Mucosa of stomach (tissue), 1 donor: ENCODE measurements around the gene FGF14.
"Not testable (repeated sequence)": the region's sequence is repeated elsewhere in the genome, so short reads cannot be mapped to it uniquely, and the experiment has no call there.

Experiments used
- H3K27me3 ChIP-seq: one replicate; pipeline ENCODE4 v1.7.0; 2013; ENCODE audit warnings: mild to moderate bottlenecking, low read length; ENCODE audit not compliant: control insufficient read depth, insufficient read depth
- H3K36me3 ChIP-seq: one replicate; pipeline ENCODE4 v1.7.0; 2013; ENCODE audit warnings: low read length; ENCODE audit not compliant: control insufficient read depth, insufficient read depth
- H3K4me1 ChIP-seq: one replicate; pipeline ENCODE4 v1.7.0; 2013; ENCODE audit warnings: mild to moderate bottlenecking, low read length; ENCODE audit not compliant: control insufficient read depth, insufficient read depth
- H3K4me3 ChIP-seq: one replicate; pipeline ENCODE4 v1.7.0; 2013; ENCODE audit warnings: low read length
- H3K9ac ChIP-seq: one replicate; pipeline ENCODE4 v1.7.0; 2013; ENCODE audit warnings: mild to moderate bottlenecking, low read length, moderate library complexity
- H3K9me3 ChIP-seq: one replicate; pipeline ENCODE4 v1.7.0; 2013; ENCODE audit warnings: mild to moderate bottlenecking, low read length, moderate library complexity; ENCODE audit not compliant: control insufficient read depth
- donor health status: Pancreatic carcinoma.

Gene FGF14

DNA sequence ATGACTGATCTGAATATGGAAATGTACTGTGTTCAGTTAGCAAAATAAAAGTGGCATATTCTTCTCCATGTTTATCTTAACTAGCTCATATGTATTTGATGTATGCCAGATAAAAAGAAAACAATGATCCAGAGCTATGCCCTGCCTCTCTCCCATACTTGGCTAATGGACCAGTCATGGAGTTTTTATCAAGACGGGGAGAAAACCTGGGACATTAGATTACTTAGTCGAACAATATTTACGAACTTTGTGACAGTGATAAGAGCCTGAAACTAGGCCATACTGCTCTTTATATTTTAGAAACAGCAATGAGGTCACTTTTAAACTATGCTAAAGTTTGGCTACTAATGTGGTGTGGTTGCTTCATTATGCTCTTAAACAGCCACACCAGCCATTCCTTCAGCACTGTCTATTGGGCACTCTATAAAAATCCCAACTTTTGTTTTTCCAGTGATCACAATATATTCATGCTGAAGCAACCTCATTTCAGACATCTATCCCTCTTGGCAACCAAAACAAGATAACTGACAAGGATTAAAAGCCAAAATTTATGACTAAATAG, 265.0 kb downstream of the FGF14 start:
- Histone ChIP-seq H3K4me1 (no peaks in the 10 kb centered on the region), H3K9me3 (no peaks in the 10 kb centered on the region), H3K9ac (no peak overlapping the region), H3K36me3 (no peaks in the 10 kb centered on the region), H3K27me3 (no peaks in the 10 kb centered on the region), H3K4me3 (no peak overlapping the region)

DNA sequence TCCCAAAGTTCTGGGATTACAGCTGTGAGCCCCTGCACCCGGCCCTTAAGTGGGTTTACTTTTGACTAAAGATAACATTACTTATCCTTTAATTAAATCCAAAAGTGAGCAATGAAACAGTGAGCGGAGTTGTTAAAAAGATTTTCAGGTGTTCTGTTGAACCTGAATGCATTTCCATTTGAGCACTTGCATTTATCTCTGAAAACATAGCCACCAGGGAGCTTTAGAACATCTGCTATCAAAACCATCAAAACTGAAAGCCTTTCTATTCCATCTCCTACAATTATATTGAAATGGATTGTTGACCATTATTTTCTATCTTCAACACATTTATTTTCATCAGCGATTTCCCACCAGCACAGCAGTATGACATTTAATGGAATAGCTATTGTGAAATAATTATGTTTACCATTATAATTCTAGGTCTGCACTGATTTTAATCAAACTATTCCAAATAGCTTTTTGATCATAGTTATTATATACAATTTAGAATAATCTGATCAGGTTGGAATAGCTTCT, 269.0 kb downstream of the FGF14 start:
- Histone ChIP-seq H3K27me3 (no peaks in the 10 kb centered on the region), H3K4me1 (no peaks in the 10 kb centered on the region), H3K4me3 (no peak overlapping the region), H3K9ac (no peak overlapping the region), H3K36me3 (no peaks in the 10 kb centered on the region), H3K9me3 (no peaks in the 10 kb centered on the region)

DNA sequence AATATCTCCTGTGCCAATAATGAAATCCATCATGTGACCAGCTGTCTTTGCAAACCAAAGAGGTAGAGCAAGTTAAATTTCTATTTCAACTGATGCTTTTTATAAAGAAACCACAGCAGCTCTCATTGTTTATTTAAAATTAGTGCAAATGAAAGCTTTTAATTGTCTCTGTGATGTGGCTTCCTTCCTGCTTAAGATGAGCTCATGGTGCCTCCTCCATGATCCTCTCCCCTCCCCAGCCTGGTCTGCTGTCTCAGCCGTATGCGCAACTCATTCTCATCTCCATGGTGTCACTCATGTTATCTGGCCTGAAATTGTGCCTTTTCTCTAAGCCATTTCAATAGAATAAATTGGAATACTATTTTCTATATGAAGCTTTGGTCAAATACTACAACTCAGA, 270.6 kb downstream of the FGF14 start:
- Histone ChIP-seq H3K27me3 (no peaks in the 10 kb centered on the region), H3K4me3 (no peak overlapping the region), H3K9ac (no peak overlapping the region), H3K9me3 (no peaks in the 10 kb centered on the region), H3K4me1 (no peaks in the 10 kb centered on the region), H3K36me3 (no peaks in the 10 kb centered on the region)

DNA sequence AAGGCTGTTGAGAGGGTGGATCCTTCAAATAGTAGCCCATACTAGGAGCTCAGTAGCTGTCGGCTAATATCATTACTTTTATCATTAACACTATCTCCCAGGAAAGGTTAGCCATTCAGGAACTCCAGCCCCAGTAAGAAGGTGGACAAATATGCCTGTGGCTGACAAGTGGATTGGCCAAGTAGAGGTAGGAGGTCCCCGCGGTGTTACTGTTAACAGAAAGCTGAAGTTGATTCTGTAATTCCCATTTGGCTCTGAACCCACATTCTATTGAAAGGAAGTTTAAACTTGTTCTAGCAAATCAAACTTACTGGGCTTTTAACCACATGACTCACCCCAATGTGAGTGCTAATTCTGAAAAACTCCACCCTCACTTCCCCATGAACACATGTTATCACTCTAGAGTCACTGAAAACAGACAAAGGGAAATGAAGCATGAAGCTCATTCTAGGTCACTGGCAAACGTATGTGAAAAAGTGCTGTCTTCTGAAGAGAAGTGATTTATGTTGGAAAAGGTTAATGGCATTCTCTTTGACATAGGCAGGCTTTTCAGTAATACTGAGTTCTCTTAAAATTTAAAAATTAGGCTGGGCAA, 273.5 kb downstream of the FGF14 start:
- H3K9ac ChIP-seq = no peak overlapping the region
- no peak overlapping the region for H3K4me3 ChIP-seq
- no peaks in the 10 kb centered on the region for H3K36me3 ChIP-seq
- H3K4me1 ChIP-seq = no peaks in the 10 kb centered on the region
- H3K9me3 ChIP-seq = no peaks in the 10 kb centered on the region
- no peaks in the 10 kb centered on the region for H3K27me3 ChIP-seq

DNA sequence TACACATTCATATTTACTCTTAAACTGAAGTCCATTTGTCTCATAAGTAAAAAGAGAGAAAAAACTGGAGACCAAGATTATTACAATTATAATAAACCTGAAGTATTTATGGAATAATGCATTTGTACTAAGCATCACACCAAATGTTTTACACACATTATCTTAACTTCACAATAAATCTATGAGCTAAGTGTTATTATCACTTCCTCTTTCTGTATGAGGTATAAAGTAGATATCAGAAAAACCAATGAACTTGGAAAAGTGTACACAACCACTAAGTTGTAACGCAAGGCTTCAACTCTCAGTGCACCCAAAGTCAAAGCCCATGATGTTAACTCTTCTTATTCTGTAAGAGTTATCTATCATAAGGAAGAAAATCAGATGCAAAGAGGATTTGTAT, 274.7 kb downstream of the FGF14 start:
- no peaks in the 10 kb centered on the region for H3K36me3 ChIP-seq
- no peak overlapping the region for H3K9ac ChIP-seq
- no peaks in the 10 kb centered on the region for H3K27me3 ChIP-seq

DNA sequence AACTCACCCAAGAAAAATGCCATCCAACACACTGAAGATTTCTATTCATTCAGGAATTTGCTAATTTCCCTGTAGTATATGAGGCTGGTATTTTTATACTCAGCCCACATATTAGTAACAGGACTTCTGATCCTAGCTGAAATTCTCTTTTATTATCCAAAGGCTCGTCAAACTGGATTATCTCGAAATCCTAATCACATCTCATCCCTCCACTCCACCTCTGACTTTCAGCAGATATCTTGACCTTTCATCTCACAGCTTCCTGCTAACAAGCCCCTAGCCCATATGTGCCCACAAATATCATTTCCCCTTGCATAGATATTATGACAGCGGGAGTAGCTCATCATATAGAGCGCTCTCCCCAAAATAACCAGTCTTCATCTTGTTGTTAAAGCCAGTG, 279.7 kb downstream of the FGF14 start:
- Histone ChIP-seq H3K4me3 (no peak overlapping the region), H3K4me1 (no peaks in the 10 kb centered on the region), H3K36me3 (no peaks in the 10 kb centered on the region), H3K9ac (no peak overlapping the region), H3K27me3 (no peaks in the 10 kb centered on the region), H3K9me3 (no peaks in the 10 kb centered on the region)

More for the DNA sequence above, 274.7 kb downstream of the FGF14 start:
- Histone ChIP-seq H3K4me1 (no peaks in the 10 kb centered on the region), H3K4me3 (no peak overlapping the region), H3K9me3 (no peaks in the 10 kb centered on the region)

DNA sequence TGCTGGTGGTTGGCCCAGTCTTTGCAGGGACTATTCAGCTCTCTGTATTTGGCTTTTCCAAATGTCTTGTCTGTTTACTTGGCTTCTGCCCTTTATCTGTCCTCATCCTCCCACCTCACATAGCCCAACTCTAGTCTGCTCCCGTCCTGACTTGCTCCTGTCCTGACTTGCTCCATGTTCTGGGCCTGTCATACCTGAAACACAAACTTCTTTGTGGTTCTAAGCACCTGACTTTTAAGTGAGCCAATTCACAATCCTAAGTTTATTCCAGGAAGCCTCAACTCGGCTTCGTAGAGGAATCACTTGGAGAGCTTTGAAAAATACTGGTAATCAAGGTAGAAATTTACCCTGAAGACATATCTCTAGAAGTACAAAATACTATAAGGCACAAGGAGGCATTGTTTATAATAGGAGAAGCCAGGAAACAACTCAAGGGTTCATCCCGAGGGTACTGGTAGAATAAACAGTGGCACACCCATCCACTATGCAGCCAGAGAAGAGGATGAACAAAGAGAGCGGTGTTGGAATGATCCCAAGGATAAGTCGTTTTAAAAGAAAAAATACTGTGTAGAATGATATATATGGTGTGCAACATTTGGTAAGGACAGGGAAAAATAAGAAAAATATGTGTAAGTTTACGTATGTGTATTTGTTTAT, 284.5 kb downstream of the FGF14 start:
- no peaks in the 10 kb centered on the region for H3K9me3 ChIP-seq
- no peaks in the 10 kb centered on the region for H3K4me1 ChIP-seq
- no peaks in the 10 kb centered on the region for H3K36me3 ChIP-seq
- no peak overlapping the region for H3K4me3 ChIP-seq
- no peak overlapping the region for H3K9ac ChIP-seq
- H3K27me3 ChIP-seq = no peaks in the 10 kb centered on the region

DNA sequence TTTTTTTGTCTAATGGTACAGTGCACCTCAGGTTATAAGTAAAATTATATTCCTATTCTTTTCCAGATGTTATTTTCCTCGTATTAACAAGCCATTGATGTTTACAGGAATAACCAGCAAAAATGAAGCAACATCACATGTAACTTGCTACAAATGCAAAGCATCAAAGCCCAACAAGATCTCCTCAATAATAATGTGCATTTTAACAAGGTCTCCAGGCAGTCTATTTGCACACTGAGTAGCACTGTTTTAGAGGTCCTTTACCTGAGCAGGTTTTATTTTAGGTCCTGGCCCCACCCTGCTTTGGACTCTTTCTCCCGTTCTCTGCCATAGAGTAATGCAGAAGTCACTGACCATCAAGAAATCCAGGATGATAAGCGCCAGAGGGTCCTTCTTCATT, 298.4 kb downstream of the FGF14 start:
- no peaks in the 10 kb centered on the region for H3K4me1 ChIP-seq

DNA sequence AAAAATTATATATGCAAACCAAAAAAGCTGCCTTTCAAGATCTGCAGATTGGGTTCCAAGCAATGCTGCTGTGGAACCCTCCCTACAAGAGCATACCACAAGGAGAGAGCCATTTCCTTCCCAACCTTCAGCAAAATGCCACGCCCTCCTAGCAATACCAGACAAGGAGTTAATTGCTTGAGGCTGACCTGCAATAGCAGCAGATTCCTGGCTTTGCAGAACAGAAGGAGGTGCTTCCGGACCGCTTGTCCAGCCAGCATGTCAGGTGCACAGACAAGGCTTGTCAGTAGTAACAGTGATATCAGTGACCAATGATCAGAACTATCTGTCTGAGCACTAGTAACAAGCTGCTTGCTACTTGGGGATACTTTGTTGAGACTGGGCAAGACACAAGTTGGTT, 301.6 kb downstream of the FGF14 start:
- no peak overlapping the region for H3K9ac ChIP-seq
- H3K27me3 ChIP-seq = no peaks in the 10 kb centered on the region
- no peaks in the 10 kb centered on the region for H3K36me3 ChIP-seq
- no peaks in the 10 kb centered on the region for H3K4me1 ChIP-seq
- H3K9me3 ChIP-seq = no peaks in the 10 kb centered on the region
- no peak overlapping the region for H3K4me3 ChIP-seq

More for the DNA sequence above, 298.4 kb downstream of the FGF14 start:
- Histone ChIP-seq H3K9ac (no peak overlapping the region), H3K4me3 (no peak overlapping the region), H3K36me3 (no peaks in the 10 kb centered on the region), H3K27me3 (no peaks in the 10 kb centered on the region), H3K9me3 (no peaks in the 10 kb centered on the region)

DNA sequence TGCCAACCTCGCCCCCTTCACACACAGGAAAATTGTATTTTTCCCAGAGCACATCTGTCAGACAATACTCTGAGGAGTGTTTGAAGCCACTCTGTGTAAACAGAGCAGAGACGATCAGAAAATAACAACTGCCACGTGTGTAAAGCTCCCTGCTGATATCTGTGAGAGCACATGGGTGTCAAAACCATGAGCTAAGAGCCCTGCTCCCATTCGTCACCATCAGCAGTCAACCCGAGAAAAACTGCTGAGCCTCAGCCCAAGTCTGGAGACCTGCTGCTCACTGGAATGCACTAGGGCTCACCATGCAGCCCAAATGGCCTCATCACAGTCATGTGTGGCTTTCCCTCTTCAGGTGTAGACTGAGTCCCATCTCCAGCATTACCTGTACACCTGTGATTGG, 304.1 kb downstream of the FGF14 start:
- no peak overlapping the region for H3K4me3 ChIP-seq
- no peaks in the 10 kb centered on the region for H3K36me3 ChIP-seq
- H3K9me3 ChIP-seq = no peaks in the 10 kb centered on the region
- no peaks in the 10 kb centered on the region for H3K27me3 ChIP-seq
- no peaks in the 10 kb centered on the region for H3K4me1 ChIP-seq
- H3K9ac ChIP-seq = no peak overlapping the region

DNA sequence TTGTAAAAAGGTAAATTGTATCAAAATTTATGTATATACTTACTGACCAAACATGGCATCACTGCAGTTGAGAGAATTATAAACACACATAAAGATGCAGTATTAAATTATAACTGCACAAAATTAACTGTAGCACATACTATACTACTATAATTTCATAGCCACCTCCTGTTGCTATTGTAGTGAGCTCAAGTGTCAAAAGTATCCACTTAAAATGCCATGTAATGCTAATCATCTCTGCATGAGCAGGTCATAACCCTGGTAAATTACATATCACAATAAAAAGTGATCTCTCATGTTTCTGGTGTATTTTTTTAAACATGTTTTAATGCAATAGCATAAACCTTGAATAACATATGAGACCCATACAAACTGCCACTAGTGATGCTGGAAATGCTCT, 308.6 kb downstream of the FGF14 start:
- H3K4me1 ChIP-seq, H3K4me3 ChIP-seq, H3K9ac ChIP-seq, H3K36me3 ChIP-seq, H3K27me3 ChIP-seq, H3K9me3 ChIP-seq: not testable (repeated sequence)

DNA sequence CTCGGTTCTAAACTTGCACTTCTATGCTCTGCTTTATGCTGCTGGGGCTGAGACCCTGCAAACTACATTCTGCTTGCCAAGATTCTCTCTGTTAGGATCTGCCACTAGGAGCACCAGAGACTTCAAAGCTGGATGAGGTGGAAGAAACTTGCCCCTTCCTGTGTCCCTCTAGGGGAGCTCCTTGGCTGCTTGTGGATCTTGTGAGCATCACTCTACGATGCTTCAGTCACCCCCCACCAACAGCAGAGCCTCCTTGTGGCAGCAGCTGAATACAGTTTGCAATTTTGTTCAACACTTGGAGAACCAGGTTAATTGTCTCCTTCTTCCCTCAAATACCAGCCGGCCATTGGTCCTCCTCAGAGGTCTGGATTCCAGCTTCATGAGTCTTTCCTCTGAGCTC, 310.6 kb downstream of the FGF14 start:
- Histone ChIP-seq H3K9ac (no peak overlapping the region), H3K4me3 (no peak overlapping the region), H3K9me3 (no peaks in the 10 kb centered on the region), H3K27me3 (no peaks in the 10 kb centered on the region), H3K4me1 (no peaks in the 10 kb centered on the region), H3K36me3 (no peaks in the 10 kb centered on the region)
